Measurements from ENCODE around the gene DENND4A.
"Not testable (repeated sequence)": the region's sequence is repeated elsewhere in the genome, so short reads cannot be mapped to it uniquely, and the experiment has no call there.

DENND4A gene

GRCh38 chr15:65816008-65816407, 23.9 kb upstream of the DENND4A start:
- not testable (repeated sequence) for H3K27me3 ChIP-seq (ENCODE audit: control insufficient read depth in 1 of 2, insufficient read depth in 2 of 2, low read length in 2 of 2); H3K9me3 ChIP-seq (ENCODE audit: low read length); H3K36me3 ChIP-seq (ENCODE audit: insufficient read depth, low read length); H3K27ac ChIP-seq (ENCODE audit: low read depth, low read length); H3K9ac ChIP-seq (ENCODE audit: low read length); H3K4me3 ChIP-seq (ENCODE audit: low read depth in 1 of 2, low read length in 2 of 2); H3K4me1 ChIP-seq (ENCODE audit: insufficient read depth, low read length)

GRCh38 chr15:65814271-65814670, 22.2 kb upstream of the DENND4A start:
- not testable (repeated sequence) for H3K4me3 ChIP-seq (ENCODE audit: low read depth in 1 of 2, low read length in 2 of 2); H3K27ac ChIP-seq (ENCODE audit: low read depth, low read length); H3K27me3 ChIP-seq (ENCODE audit: control insufficient read depth in 1 of 2, insufficient read depth in 2 of 2, low read length in 2 of 2); H3K9me3 ChIP-seq (ENCODE audit: low read length); H3K9ac ChIP-seq (ENCODE audit: low read length); H3K36me3 ChIP-seq (ENCODE audit: insufficient read depth, low read length); H3K4me1 ChIP-seq (ENCODE audit: insufficient read depth, low read length)

GRCh38 chr15:65812916-65813315, 20.8 kb upstream of the DENND4A start:
- no peak overlapping the region for H3K27ac ChIP-seq (ENCODE audit: low read depth, low read length)
- H3K36me3 ChIP-seq (ENCODE audit: insufficient read depth, low read length): no peaks in the 10 kb centered on the region

GRCh38 chr15:65812467-65812866, 20.4 kb upstream of the DENND4A start:
- Histone ChIP-seq H3K9me3 (ENCODE audit: low read length) (no peaks in the 10 kb centered on the region), H3K4me1 (ENCODE audit: insufficient read depth, low read length) (no peaks in the 10 kb centered on the region), H3K4me3 (ENCODE audit: low read depth in 1 of 2, low read length in 2 of 2) (no peak overlapping the region), H3K9ac (ENCODE audit: low read length) (no peak overlapping the region), H3K27me3 (ENCODE audit: control insufficient read depth in 1 of 2, insufficient read depth in 2 of 2, low read length in 2 of 2) (no peaks in the 10 kb centered on the region), H3K36me3 (ENCODE audit: insufficient read depth, low read length) (no peaks in the 10 kb centered on the region), H3K27ac (ENCODE audit: low read depth, low read length) (no peak overlapping the region)

More at GRCh38 chr15:65812916-65813315, 20.8 kb upstream of the DENND4A start:
- Histone ChIP-seq H3K4me1 (ENCODE audit: insufficient read depth, low read length) (no peaks in the 10 kb centered on the region), H3K9me3 (ENCODE audit: low read length) (no peaks in the 10 kb centered on the region), H3K9ac (ENCODE audit: low read length) (no peak overlapping the region), H3K27me3 (ENCODE audit: control insufficient read depth in 1 of 2, insufficient read depth in 2 of 2, low read length in 2 of 2) (no peaks in the 10 kb centered on the region), H3K4me3 (ENCODE audit: low read depth in 1 of 2, low read length in 2 of 2) (no peak overlapping the region)

GRCh38 chr15:65811835-65812234, 19.7 kb upstream of the DENND4A start:
- H3K4me3 ChIP-seq (ENCODE audit: low read depth in 1 of 2, low read length in 2 of 2): no peak overlapping the region
- H3K9ac ChIP-seq (ENCODE audit: low read length): no peak overlapping the region
- H3K27ac ChIP-seq (ENCODE audit: low read depth, low read length): no peak overlapping the region
- H3K36me3 ChIP-seq (ENCODE audit: insufficient read depth, low read length): no peaks in the 10 kb centered on the region
- H3K27me3 ChIP-seq (ENCODE audit: control insufficient read depth in 1 of 2, insufficient read depth in 2 of 2, low read length in 2 of 2): no peaks in the 10 kb centered on the region
- no peaks in the 10 kb centered on the region for H3K4me1 ChIP-seq (ENCODE audit: insufficient read depth, low read length)
- no peaks in the 10 kb centered on the region for H3K9me3 ChIP-seq (ENCODE audit: low read length)

- not testable (repeated sequence) for H3K27ac ChIP-seq (ENCODE audit: low read depth, low read length); H3K27me3 ChIP-seq (ENCODE audit: control insufficient read depth in 1 of 2, insufficient read depth in 2 of 2, low read length in 2 of 2); H3K9ac ChIP-seq (ENCODE audit: low read length); H3K4me3 ChIP-seq (ENCODE audit: low read depth in 1 of 2, low read length in 2 of 2); H3K9me3 ChIP-seq (ENCODE audit: low read length); H3K36me3 ChIP-seq (ENCODE audit: insufficient read depth, low read length); H3K4me1 ChIP-seq (ENCODE audit: insufficient read depth, low read length)
Observed at GRCh38 chr15:65811011-65811733, 19.1 kb upstream of the DENND4A start.

GRCh38 chr15:65806397-65806796, 14.3 kb upstream of the DENND4A start:
- Histone ChIP-seq H3K4me1 (ENCODE audit: insufficient read depth, low read length) (no peaks in the 10 kb centered on the region), H3K27ac (ENCODE audit: low read depth, low read length) (no peak overlapping the region), H3K4me3 (ENCODE audit: low read depth in 1 of 2, low read length in 2 of 2) (no peak overlapping the region), H3K27me3 (ENCODE audit: control insufficient read depth in 1 of 2, insufficient read depth in 2 of 2, low read length in 2 of 2) (no peaks in the 10 kb centered on the region), H3K9me3 (ENCODE audit: low read length) (no peaks in the 10 kb centered on the region), H3K36me3 (ENCODE audit: insufficient read depth, low read length) (no peaks in the 10 kb centered on the region), H3K9ac (ENCODE audit: low read length) (no peak overlapping the region)

GRCh38 chr15:65805019-65805745, 13.1 kb upstream of the DENND4A start:
- H3K27ac ChIP-seq (ENCODE audit: low read depth, low read length): no peak overlapping the region
- H3K4me3 ChIP-seq (ENCODE audit: low read depth in 1 of 2, low read length in 2 of 2): no peak overlapping the region

GRCh38 chr15:65804252-65804931, 12.3 kb upstream of the DENND4A start:
- Histone ChIP-seq H3K9me3 (ENCODE audit: low read length) (no peaks in the 10 kb centered on the region), H3K36me3 (ENCODE audit: insufficient read depth, low read length) (no peaks in the 10 kb centered on the region), H3K27ac (ENCODE audit: low read depth, low read length) (no peak overlapping the region), H3K4me1 (ENCODE audit: insufficient read depth, low read length) (no peaks in the 10 kb centered on the region), H3K9ac (ENCODE audit: low read length) (no peak overlapping the region), H3K4me3 (ENCODE audit: low read depth in 1 of 2, low read length in 2 of 2) (no peak overlapping the region), H3K27me3 (ENCODE audit: control insufficient read depth in 1 of 2, insufficient read depth in 2 of 2, low read length in 2 of 2) (no peaks in the 10 kb centered on the region)

More at GRCh38 chr15:65805019-65805745, 13.1 kb upstream of the DENND4A start:
- H3K9me3 ChIP-seq (ENCODE audit: low read length): no peaks in the 10 kb centered on the region
- no peaks in the 10 kb centered on the region for H3K4me1 ChIP-seq (ENCODE audit: insufficient read depth, low read length)
- H3K36me3 ChIP-seq (ENCODE audit: insufficient read depth, low read length): no peaks in the 10 kb centered on the region
- no peak overlapping the region for H3K9ac ChIP-seq (ENCODE audit: low read length)
- no peaks in the 10 kb centered on the region for H3K27me3 ChIP-seq (ENCODE audit: control insufficient read depth in 1 of 2, insufficient read depth in 2 of 2, low read length in 2 of 2)

GRCh38 chr15:65801229-65801805, 9.2 kb upstream of the DENND4A start:
- H3K9me3 ChIP-seq (ENCODE audit: low read length): no peaks in the 10 kb centered on the region
- H3K4me1 ChIP-seq (ENCODE audit: insufficient read depth, low read length): no peaks in the 10 kb centered on the region
- no peak overlapping the region for H3K9ac ChIP-seq (ENCODE audit: low read length)
- H3K4me3 ChIP-seq (ENCODE audit: low read depth in 1 of 2, low read length in 2 of 2): no peak overlapping the region
- no peak overlapping the region for H3K27ac ChIP-seq (ENCODE audit: low read depth, low read length)
- no peaks in the 10 kb centered on the region for H3K36me3 ChIP-seq (ENCODE audit: insufficient read depth, low read length)
- H3K27me3 ChIP-seq (ENCODE audit: control insufficient read depth in 1 of 2, insufficient read depth in 2 of 2, low read length in 2 of 2): no peaks in the 10 kb centered on the region

- no peak overlapping the region for H3K4me3 ChIP-seq (ENCODE audit: low read depth in 1 of 2, low read length in 2 of 2)
- H3K36me3 ChIP-seq (ENCODE audit: insufficient read depth, low read length): no peaks in the 10 kb centered on the region
- H3K4me1 ChIP-seq (ENCODE audit: insufficient read depth, low read length): peaks cover 5% of the 10 kb centered on the region
- H3K9ac ChIP-seq (ENCODE audit: low read length): no peak overlapping the region
- H3K27ac ChIP-seq (ENCODE audit: low read depth, low read length): no peak overlapping the region
- no peaks in the 10 kb centered on the region for H3K9me3 ChIP-seq (ENCODE audit: low read length)
- H3K27me3 ChIP-seq (ENCODE audit: control insufficient read depth in 1 of 2, insufficient read depth in 2 of 2, low read length in 2 of 2): no peaks in the 10 kb centered on the region
Observed at GRCh38 chr15:65796610-65797078, 4.6 kb upstream of the DENND4A start.

Measured in muscle layer of colon (tissue), 2 donors.